NCI-H1694 treated with DMSO at 0.1 percent for 48 hours (cell line): ENCODE data around the gene LPP.

Experiments
- DNase-seq: peaks from one replicate; lab custom pipeline; 2025; lab: John Stamatoyannopoulos, UW

Gene LPP

GRCh38 chr3:188792793-188793192 lies 638.8 kb downstream of the LPP start:
- no peak for DNase-seq

- no peak for DNase-seq
Measured at GRCh38 chr3:188796122-188796631, 642.2 kb downstream of the LPP start.

GRCh38 chr3:188797045-188797444 lies 643.1 kb downstream of the LPP start:
- no peak for DNase-seq

GRCh38 chr3:188798556-188799145 lies 644.7 kb downstream of the LPP start:
- DNase-seq, result no peak

- no peak for DNase-seq
Measured at GRCh38 chr3:188801393-188801792, 647.4 kb downstream of the LPP start.

- DNase-seq, result no peak
Measured at GRCh38 chr3:188802645-188803044, 648.7 kb downstream of the LPP start.

GRCh38 chr3:188807006-188807405 lies 653.0 kb downstream of the LPP start:
- no peak for DNase-seq

GRCh38 chr3:188812198-188812597 lies 658.2 kb downstream of the LPP start:
- DNase-seq, result no peak

GRCh38 chr3:188814581-188814980 lies 660.6 kb downstream of the LPP start:
- DNase-seq, result no peak

GRCh38 chr3:188817103-188817934 lies 663.4 kb downstream of the LPP start:
- no peak for DNase-seq

- no peak for DNase-seq
Measured at GRCh38 chr3:188817935-188818269, 663.9 kb downstream of the LPP start.

GRCh38 chr3:188818282-188818681 lies 664.3 kb downstream of the LPP start:
- no peak for DNase-seq

GRCh38 chr3:188819939-188820338 lies 666.0 kb downstream of the LPP start:
- DNase-seq, result no peak

- DNase-seq, result no peak
Measured at GRCh38 chr3:188822004-188822403, 668.0 kb downstream of the LPP start.

- no peak for DNase-seq
Measured at GRCh38 chr3:188822411-188822810, 668.5 kb downstream of the LPP start.

- DNase-seq, result no peak
Measured at GRCh38 chr3:188824566-188824965, 670.6 kb downstream of the LPP start.

GRCh38 chr3:188825901-188826300 lies 671.9 kb downstream of the LPP start:
- DNase-seq, result no peak

- no peak for DNase-seq
Measured at GRCh38 chr3:188826574-188826973, 672.6 kb downstream of the LPP start.

- no peak for DNase-seq
Measured at GRCh38 chr3:188827103-188827502, 673.1 kb downstream of the LPP start.

- no peak for DNase-seq
Measured at GRCh38 chr3:188827576-188827975, 673.6 kb downstream of the LPP start.

- DNase-seq, result no peak
Measured at GRCh38 chr3:188829130-188829529, 675.2 kb downstream of the LPP start.

GRCh38 chr3:188829576-188829975 lies 675.6 kb downstream of the LPP start:
- no peak for DNase-seq

GRCh38 chr3:188830893-188831292 lies 676.9 kb downstream of the LPP start:
- DNase-seq, result no peak

GRCh38 chr3:188832146-188832545 lies 678.2 kb downstream of the LPP start:
- DNase-seq, result no peak
